ENCODE measurements around the gene COG5. TPM values are rescaled to one million over a fixed set of nuclear protein-coding genes. Genes with fewer than 3 reads are reported as not detected.
A peak's percentile ranks its signal among the peaks of the same experiment; 100 is the strongest.

COG5 gene
- total RNA-seq, 1 experiment from 2014 or later: 29.1 TPM

- in situ Hi-C loops (cut with HindIII; ENCODE audit: low pct_unique_long_range_greater_than_20kb, low sequenced_read_pairs): no loop called here
- DNase-seq (ENCODE audit: low read depth, low spot score) (peak; percentile 78), ATAC-seq (peak; percentile 22; the same call in 1 of the 2 replicates)
- no peaks in the 10 kb centered on the region for H3K27me3 ChIP-seq (ENCODE audit: control insufficient read depth, insufficient read depth, low read length)
- CTCF ChIA-PET: interaction anchor here (1.1 kb wide), 1 partner anchor 102 kb away, joined by 3 read pairs; no protein-coding TSS in a partner anchor
- TSS peak; percentile 76 for BruUV-seq (replicated peaks)
- no peaks in the 10 kb centered on the region; the same call in none of the 2 replicates for H3K36me3 ChIP-seq (ENCODE audit: control insufficient read depth, insufficient read depth, low read length)
- H3K27ac ChIP-seq (ENCODE audit: low read length): peak overlapping the region; percentile 90
- POLR2A ChIA-PET: no interaction called here
- peak overlapping the region; percentile 87 to 97 for H3K4me3 ChIP-seq (ENCODE audit: low read depth in 2 of 2, low read length in 2 of 2)
- intact Hi-C loops (cut with micrococcal nuclease; ENCODE audit: unreplicated experiment): no loop called here
- TF ChIP-seq SIN3A (IDR thresholded peaks at IDR 0.05; ENCODE audit: borderline replicate concordance, insufficient read depth, low read depth, low read length) (no peak), REST (IDR thresholded peaks at IDR 0.05; ENCODE audit: insufficient read depth in 1 of 2, low read depth in 2 of 2, low read length in 1 of 2) (no peak), POLR2AphosphoS5 (IDR thresholded peaks at IDR 0.05; ENCODE audit: low read depth, low read length) (no peak), TCF7L2 (IDR thresholded peaks at IDR 0.05; ENCODE audit: low read depth, low read length) (no peak)
- TF ChIP-seq, protein P1, sequence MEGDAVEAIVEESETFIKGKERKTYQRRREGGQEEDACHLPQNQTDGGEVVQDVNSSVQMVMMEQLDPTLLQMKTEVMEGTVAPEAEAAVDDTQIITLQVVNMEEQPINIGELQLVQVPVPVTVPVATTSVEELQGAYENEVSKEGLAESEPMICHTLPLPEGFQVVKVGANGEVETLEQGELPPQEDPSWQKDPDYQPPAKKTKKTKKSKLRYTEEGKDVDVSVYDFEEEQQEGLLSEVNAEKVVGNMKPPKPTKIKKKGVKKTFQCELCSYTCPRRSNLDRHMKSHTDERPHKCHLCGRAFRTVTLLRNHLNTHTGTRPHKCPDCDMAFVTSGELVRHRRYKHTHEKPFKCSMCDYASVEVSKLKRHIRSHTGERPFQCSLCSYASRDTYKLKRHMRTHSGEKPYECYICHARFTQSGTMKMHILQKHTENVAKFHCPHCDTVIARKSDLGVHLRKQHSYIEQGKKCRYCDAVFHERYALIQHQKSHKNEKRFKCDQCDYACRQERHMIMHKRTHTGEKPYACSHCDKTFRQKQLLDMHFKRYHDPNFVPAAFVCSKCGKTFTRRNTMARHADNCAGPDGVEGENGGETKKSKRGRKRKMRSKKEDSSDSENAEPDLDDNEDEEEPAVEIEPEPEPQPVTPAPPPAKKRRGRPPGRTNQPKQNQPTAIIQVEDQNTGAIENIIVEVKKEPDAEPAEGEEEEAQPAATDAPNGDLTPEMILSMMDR (IDR thresholded peaks at IDR 0.05): no peak
- peaks cover 28% of the 10 kb centered on the region for H3K4me1 ChIP-seq (ENCODE audit: control insufficient read depth, insufficient read depth, low read length)
- H3K9me3 ChIP-seq (ENCODE audit: control insufficient read depth, insufficient read depth, low read depth, low read length): no peaks in the 10 kb centered on the region
Observed at GRCh38 chr7:107564553-107565298, 1.0 kb upstream of the COG5 start.

DNA sequence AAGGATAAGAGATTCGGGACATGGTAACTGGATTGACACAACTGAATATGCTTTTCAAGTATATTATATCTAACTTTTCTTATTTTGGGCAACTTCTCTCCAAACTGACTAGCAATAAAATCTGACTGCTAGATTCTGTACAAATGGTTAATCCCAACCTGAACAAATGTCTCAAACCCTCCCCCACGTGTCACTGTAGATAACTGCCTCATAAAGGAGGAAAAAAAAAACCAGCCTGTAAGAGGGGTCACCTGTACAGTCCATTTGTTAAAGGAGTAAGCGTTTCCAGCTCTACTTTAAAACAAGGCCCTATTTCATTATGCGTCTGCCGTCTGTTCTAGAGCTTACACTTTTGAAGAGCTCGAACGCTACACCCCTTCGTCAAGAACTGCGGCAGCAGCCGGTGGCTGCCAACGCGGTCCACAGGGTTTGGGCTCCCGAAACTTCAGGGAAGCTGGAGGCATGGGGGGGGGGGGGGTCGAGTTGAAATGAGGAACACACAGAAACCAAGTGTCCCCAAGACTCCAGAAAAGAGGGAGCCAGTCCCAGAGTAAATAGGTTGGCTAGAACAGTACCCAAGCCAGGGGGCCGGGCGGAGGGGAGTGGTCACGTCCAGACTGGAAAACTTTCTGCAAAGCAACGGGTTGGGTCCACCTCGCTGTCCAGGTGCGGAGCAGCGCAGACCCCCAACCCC is 492 bp downstream of the COG5 start:
- ATAC-seq (peak; percentile 90), DNase-seq (ENCODE audit: low read depth, low spot score) (no peak)
- in situ Hi-C loops (cut with HindIII; ENCODE audit: low pct_unique_long_range_greater_than_20kb, low sequenced_read_pairs): no loop called here

More for the DNA sequence above, 492 bp downstream of the COG5 start:
- ChIA-PET POLR2A (no interaction called here), CTCF (interaction anchor here (1.1 kb wide), 1 partner anchor 100 kb away, joined by 3 read pairs; no protein-coding TSS in a partner anchor)
- no peaks in the 10 kb centered on the region for H3K27me3 ChIP-seq (ENCODE audit: control insufficient read depth, insufficient read depth, low read length)
- H3K4me3 ChIP-seq (ENCODE audit: low read depth in 2 of 2, low read length in 2 of 2): peak overlapping the region; percentile 87 to 97
- peaks cover 30% of the 10 kb centered on the region for H3K4me1 ChIP-seq (ENCODE audit: control insufficient read depth, insufficient read depth, low read length)
- intact Hi-C loops (cut with micrococcal nuclease; ENCODE audit: unreplicated experiment): no loop called here
- peak overlapping the region; percentile 90 for H3K27ac ChIP-seq (ENCODE audit: low read length)
- BruUV-seq (replicated peaks): no TSS peak
- H3K9me3 ChIP-seq (ENCODE audit: control insufficient read depth, insufficient read depth, low read depth, low read length): no peaks in the 10 kb centered on the region
- no peak for TF ChIP-seq SIN3A (IDR thresholded peaks at IDR 0.05; ENCODE audit: borderline replicate concordance, insufficient read depth, low read depth, low read length)
- no peaks in the 10 kb centered on the region; the same call in none of the 2 replicates for H3K36me3 ChIP-seq (ENCODE audit: control insufficient read depth, insufficient read depth, low read length)
